NB4 (cell line): Measurements from ENCODE around the gene SPR.

Source experiments
- POLR2A ChIP-seq: IDR thresholded peaks from 2 replicates; pipeline ENCODE4 v1.6.1; 2011; ENCODE audit warnings: mild to moderate bottlenecking; ENCODE audit not compliant: insufficient read length; ENCODE audit errors: extremely low read depth
- TF ChIP-seq, protein P1 (sequence below): IDR thresholded peaks from one replicate; pipeline ENCODE4 v1.5.1; 2012; ENCODE audit warnings: low read depth, low read length

DNA sequence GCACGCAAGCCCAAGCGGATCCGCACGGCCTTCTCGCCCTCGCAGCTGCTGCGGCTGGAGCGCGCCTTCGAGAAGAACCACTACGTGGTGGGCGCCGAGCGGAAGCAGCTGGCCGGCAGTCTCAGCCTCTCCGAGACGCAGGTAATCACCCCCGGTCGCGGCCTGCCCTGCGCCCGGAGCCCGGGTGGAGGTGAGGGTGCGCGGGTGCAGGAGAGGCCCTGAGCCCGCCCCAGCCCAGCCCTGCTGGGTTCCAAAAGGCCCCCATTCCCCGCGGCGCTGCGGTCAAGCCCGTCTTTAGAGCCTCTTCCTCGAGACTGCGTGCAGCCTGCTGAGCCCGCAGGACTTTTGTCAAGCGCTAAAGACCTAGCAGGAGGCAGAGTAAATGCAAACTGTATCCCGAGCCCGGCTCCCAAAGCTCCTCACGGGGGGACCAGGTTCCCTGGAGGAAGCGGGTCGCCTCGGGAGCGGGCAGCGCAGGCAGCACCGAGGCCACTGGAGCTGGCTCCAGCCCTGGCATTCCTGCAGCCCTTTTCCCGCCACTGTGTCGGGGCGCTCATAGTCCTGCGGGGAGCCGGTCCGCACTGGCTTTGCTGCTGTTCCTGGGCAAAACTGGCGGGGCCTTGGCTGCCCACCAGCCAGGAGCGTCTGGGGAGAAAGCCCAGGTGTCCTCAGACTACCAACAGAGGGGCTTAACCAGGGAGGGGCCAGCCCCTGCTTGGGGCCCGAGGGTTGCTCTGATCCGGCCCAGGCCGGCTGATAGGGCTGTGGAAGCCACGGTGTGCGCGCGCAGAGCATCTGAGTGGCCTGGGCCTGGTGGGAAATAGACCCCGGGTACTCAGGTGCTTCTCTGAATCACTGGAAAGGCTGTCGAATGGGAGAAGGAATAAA, 37.4 kb downstream of the SPR start:
- TF ChIP-seq, protein P1, sequence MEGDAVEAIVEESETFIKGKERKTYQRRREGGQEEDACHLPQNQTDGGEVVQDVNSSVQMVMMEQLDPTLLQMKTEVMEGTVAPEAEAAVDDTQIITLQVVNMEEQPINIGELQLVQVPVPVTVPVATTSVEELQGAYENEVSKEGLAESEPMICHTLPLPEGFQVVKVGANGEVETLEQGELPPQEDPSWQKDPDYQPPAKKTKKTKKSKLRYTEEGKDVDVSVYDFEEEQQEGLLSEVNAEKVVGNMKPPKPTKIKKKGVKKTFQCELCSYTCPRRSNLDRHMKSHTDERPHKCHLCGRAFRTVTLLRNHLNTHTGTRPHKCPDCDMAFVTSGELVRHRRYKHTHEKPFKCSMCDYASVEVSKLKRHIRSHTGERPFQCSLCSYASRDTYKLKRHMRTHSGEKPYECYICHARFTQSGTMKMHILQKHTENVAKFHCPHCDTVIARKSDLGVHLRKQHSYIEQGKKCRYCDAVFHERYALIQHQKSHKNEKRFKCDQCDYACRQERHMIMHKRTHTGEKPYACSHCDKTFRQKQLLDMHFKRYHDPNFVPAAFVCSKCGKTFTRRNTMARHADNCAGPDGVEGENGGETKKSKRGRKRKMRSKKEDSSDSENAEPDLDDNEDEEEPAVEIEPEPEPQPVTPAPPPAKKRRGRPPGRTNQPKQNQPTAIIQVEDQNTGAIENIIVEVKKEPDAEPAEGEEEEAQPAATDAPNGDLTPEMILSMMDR, result no peak
- no peak for TF ChIP-seq POLR2A
